GM23338 (cell line): ENCODE measurements around the gene SLC27A3. TPM values are rescaled to one million over a fixed set of nuclear protein-coding genes. Genes with fewer than 3 reads are reported as not detected.
A peak's percentile ranks its signal among the peaks of the same experiment; 100 is the strongest.

Source experiments
- ATAC-seq: fragments of 200-7000 bp; cut with Tn5 transposase; 3 replicates; pipeline ENCODE4 v1.9.1; 2020
- DNase-seq: peaks from one replicate; pipeline ENCODE4 v3.0.0-alpha.2; 2015; ENCODE audit warnings: low spot score
- H2AFZ ChIP-seq: fragments of 200-600 bp; sonication (generic); 2 replicates; pipeline ENCODE4 v1.8.0; 2016; ENCODE audit warnings: antibody characterized with exemption, mild to moderate bottlenecking, moderate library complexity
- H3F3A ChIP-seq: fragments of 200-600 bp; sonication (generic); replicated peaks from 2 replicates; pipeline ENCODE4 v1.8.0; 2017; ENCODE audit warnings: antibody characterized with exemption, mixed run types, low read depth
- H3K27ac ChIP-seq: fragments of 200-600 bp; sonication (generic); 2 replicates; pipeline ENCODE4 v1.6.1; 2016; ENCODE audit warnings: low read depth
- H3K27me3 ChIP-seq: fragments of 200-600 bp; sonication (generic); 2 replicates; pipeline ENCODE4 v1.8.0; 2016; ENCODE audit warnings: mild to moderate bottlenecking, mixed run types, moderate library complexity; ENCODE audit not compliant: insufficient read depth
- H3K36me3 ChIP-seq: fragments of 200-600 bp; sonication (generic); 2 replicates; pipeline ENCODE4 v1.8.0; 2016; ENCODE audit warnings: mild to moderate bottlenecking; ENCODE audit not compliant: insufficient read depth
- H3K4me1 ChIP-seq: fragments of 200-600 bp; sonication (generic); 2 replicates; pipeline ENCODE4 v1.8.0; 2016; ENCODE audit warnings: mild to moderate bottlenecking, moderate library complexity; ENCODE audit not compliant: insufficient read depth
- H3K4me2 ChIP-seq: fragments of 200-600 bp; sonication (generic); 2 replicates; pipeline ENCODE4 v1.7.1; 2017; ENCODE audit warnings: mixed run types
- H3K4me3 ChIP-seq: fragments of 200-600 bp; sonication (generic); 2 replicates; pipeline ENCODE4 v1.6.1; 2016; ENCODE audit warnings: mixed run types
- H3K79me2 ChIP-seq: fragments of 200-600 bp; sonication (generic); replicated peaks from 2 replicates; pipeline ENCODE4 v1.8.0; 2017; ENCODE audit warnings: mild to moderate bottlenecking; ENCODE audit not compliant: insufficient read depth
- H3K9me2 ChIP-seq: fragments of 200-600 bp; sonication (generic); 2 replicates; pipeline ENCODE4 v1.8.0; 2017; ENCODE audit not compliant: insufficient read depth
- H4K20me1 ChIP-seq: fragments of 200-600 bp; sonication (generic); replicated peaks from 2 replicates; pipeline ENCODE4 v1.8.0; 2017; ENCODE audit warnings: mild to moderate bottlenecking; ENCODE audit not compliant: insufficient read depth
- H3K27ac Mint-ChIP-seq: 2 replicates; pipeline ENCODE4 v1.8.0; 2020; ENCODE audit warnings: inconsistent platforms, mild to moderate bottlenecking, moderate library complexity, mixed read lengths
- H3K27me3 Mint-ChIP-seq: 3 replicates; pipeline ENCODE4 v1.8.0; 2022; ENCODE audit warnings: low read depth, mild to moderate bottlenecking, moderate library complexity, mixed read lengths, inconsistent platforms; ENCODE audit not compliant: insufficient read depth, poor library complexity
- H3K36me3 Mint-ChIP-seq: 3 replicates; pipeline ENCODE4 v1.8.0; 2021; ENCODE audit warnings: low read depth, mild to moderate bottlenecking, inconsistent platforms, moderate library complexity, mixed read lengths
- H3K4me1 Mint-ChIP-seq: 3 replicates; pipeline ENCODE4 v1.8.0; 2020; ENCODE audit warnings: mild to moderate bottlenecking, inconsistent platforms, mixed read lengths
- H3K4me3 Mint-ChIP-seq: 3 replicates; pipeline ENCODE4 v1.8.0; 2021; ENCODE audit warnings: moderate library complexity, mild to moderate bottlenecking, inconsistent platforms, mixed read lengths
- H3K9me3 Mint-ChIP-seq: 3 replicates; pipeline ENCODE4 v1.8.0; 2020; ENCODE audit warnings: moderate library complexity, mild to moderate bottlenecking, inconsistent platforms, mixed read lengths
- CREB1 ChIP-seq: fragments of 250-450 bp; sonication (Bioruptor Pico); IDR thresholded peaks from 2 replicates; pipeline ENCODE4 v1.5.0; 2020; ENCODE audit warnings: low read depth, mild to moderate bottlenecking, moderate library complexity
- ETS1 ChIP-seq: IDR thresholded peaks from 2 replicates; pipeline ENCODE4 v1.6.1; 2016; ENCODE audit warnings: antibody characterized with exemption
- EZH2 ChIP-seq: fragments of 200-600 bp; sonication (generic); IDR thresholded peaks from one replicate; pipeline ENCODE4 v1.8.0; 2017; ENCODE audit warnings: antibody characterized with exemption, mild to moderate bottlenecking, low read depth; ENCODE audit not compliant: unreplicated experiment
- JUNB ChIP-seq: IDR thresholded peaks from one replicate; pipeline ENCODE4 v1.6.1; 2016; ENCODE audit warnings: antibody characterized with exemption; ENCODE audit not compliant: unreplicated experiment
- NANOG ChIP-seq: IDR thresholded peaks from 2 replicates; pipeline ENCODE4 v1.6.1; 2016; ENCODE audit warnings: antibody characterized with exemption, borderline replicate concordance
- POLR2AphosphoS5 ChIP-seq: IDR thresholded peaks from 2 replicates; pipeline ENCODE4 v1.6.1; 2016; ENCODE audit warnings: antibody characterized with exemption, low read depth
- STAT1 ChIP-seq: IDR thresholded peaks from one replicate; pipeline ENCODE4 v1.6.1; 2016; ENCODE audit warnings: antibody characterized with exemption; ENCODE audit not compliant: unreplicated experiment
- ZNF462 ChIP-seq: fragments of 250-450 bp; sonication (Bioruptor Pico); IDR thresholded peaks from 2 replicates; pipeline ENCODE4 v1.5.0; 2020; ENCODE audit warnings: mild to moderate bottlenecking, moderate library complexity
- polyA plus RNA-seq: library from polyadenylated mRNA; unstranded; fragments of >200 nt; fragmentation: Nextera tagmentation; extraction: Ambion mirVana; gene quantifications from 2 replicates; pipeline ENCODE4 v1.2.1, GENCODE V29; 2016
- total RNA-seq: library from RNA; depleted of rRNA; stranded (reverse); fragments of >200 nt; shearing (Covaris generic); gene quantifications from 2 replicates; pipeline ENCODE4 v1.2.3, GENCODE V29; 2014

SLC27A3 gene
- total and polyA plus RNA-seq, 2 experiments from 2014 or later: 24.2 to 26.3 TPM

- Mint-ChIP-seq H3K36me3 (peaks cover 92% of the 10 kb centered on the region), H3K4me3 (peak overlapping the region; percentile 24; the same call in 1 of the 3 replicates), H3K27me3 (peaks cover 2% of the 10 kb centered on the region), H3K9me3 (no peaks in the 10 kb centered on the region), H3K27ac (peak overlapping the region; percentile 98), H3K4me1 (peaks cover 83% of the 10 kb centered on the region)
- Histone ChIP-seq H4K20me1 (no peaks in the 10 kb centered on the region), H3K4me2 (peak overlapping the region; percentile 69), H3K4me3 (peak overlapping the region; percentile 24), H2AFZ (no peak overlapping the region), H3F3A (peaks cover 29% of the 10 kb centered on the region), H3K4me1 (peaks cover 69% of the 10 kb centered on the region), H3K27me3 (no peaks in the 10 kb centered on the region), H3K27ac (peak overlapping the region; percentile 93), H3K36me3 (peaks cover 21% of the 10 kb centered on the region), H3K9me2 (no peaks in the 10 kb centered on the region), H3K79me2 (peaks cover 15% of the 10 kb centered on the region)
- ATAC-seq (peak; percentile 83), DNase-seq (peak; percentile 93)
- TF ChIP-seq JUNB: no peak
- TF ChIP-seq CREB1 (CRISPR knock-in tag): peak; percentile 42; the same call in 1 of the 2 replicates
- peak; percentile 65; the same call in 1 of the 2 replicates for TF ChIP-seq NANOG
- no peak for TF ChIP-seq EZH2
- TF ChIP-seq ETS1: peak; percentile 77
- no peak for TF ChIP-seq STAT1
- 0 out of 2 replicates have a peak, but pooled peaks have one; percentile 37 for TF ChIP-seq POLR2AphosphoS5
- peak; percentile 85 for TF ChIP-seq ZNF462 (CRISPR knock-in tag)
Observed at GRCh38 chr1:153745417-153745816, 29.8 kb upstream of the SLC27A3 start.
